ENCODE measurements around the gene IGFL4.
A peak's percentile ranks its signal among the peaks of the same experiment; 100 is the strongest.

IGFL4 gene

DNA sequence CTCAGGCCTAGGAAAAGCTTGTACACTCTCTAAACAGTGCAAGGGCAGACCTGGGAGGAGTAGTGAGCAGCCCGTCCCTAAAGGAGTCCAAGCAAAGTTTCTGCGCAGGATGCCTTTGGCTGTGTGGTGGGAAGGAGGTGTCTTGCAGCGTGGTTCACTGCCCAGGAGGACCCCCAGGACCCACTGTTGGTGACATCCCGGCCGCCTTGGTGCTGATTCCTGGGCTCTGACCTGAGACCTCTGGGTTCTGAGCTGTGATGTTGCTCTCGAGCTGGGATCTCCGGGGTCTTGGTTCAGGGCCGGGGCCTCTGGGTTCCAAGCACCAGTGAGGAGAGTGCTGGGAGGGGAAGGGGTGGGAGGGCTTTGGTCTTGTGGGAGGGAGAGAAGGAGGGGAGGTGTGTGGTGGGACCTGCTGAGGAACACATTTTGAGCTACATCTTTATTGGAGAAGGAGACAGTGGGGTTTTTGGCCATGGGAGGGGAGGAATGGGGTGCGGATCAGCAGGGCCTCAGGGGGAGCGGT lies 22.0 kb downstream of the IGFL4 start:
- DNase-seq: no peak

DNA sequence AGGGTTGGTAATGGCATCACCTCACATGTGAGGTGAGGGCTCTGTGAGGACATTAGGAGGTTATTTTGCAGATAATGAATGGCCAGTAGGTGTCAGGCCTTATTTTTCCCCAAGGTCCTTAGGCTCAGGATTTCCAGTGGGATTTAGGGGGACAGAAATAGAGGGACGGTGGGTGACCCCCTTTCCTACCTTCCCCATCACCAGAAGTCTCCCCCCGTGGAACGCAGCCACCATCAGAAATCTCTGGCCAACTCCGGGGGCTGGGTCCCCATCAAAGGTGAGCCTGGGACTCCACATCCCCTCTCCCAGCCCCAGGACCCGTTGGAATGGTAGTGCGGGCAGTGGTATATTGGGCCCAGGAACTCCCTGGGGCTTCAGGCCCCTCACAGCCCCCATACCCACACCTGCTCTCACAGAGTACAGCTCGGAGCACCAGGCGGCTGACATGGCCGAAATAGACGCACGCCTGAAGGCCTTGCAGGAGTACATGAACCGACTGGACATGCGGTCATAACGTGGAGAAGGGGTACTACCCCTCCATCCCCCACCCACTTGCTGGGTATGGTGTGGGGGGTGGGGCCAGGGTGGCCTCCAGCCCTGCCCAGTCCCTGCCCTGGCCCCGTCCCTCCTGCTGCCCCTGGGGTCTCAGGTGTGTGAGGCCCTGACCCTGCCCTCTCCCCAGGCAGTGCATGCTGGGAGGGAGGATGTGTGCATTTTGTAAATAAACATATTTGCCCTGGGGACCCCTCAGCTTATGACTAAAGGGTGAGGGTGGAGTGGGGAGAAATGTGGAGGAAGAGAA lies 22.7 kb downstream of the IGFL4 start:
- no peak for DNase-seq

DNA sequence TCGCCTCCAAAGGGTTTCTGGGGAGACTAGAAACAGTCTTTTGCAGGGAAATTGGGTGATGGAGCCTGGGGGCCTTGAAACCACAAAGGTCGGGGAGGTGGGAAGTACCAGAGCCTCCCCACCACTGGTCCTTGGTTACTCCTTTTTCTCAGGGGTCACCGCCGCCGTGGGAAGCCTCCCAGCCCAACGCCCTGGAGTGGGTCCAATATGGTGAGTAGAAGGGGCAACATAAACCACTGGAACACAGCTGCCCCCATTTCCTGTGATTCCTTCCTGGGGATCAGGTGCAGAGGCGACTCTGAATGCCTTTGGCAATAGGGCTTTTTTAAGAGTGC lies 23.7 kb downstream of the IGFL4 start:
- DNase-seq: no peak

DNA sequence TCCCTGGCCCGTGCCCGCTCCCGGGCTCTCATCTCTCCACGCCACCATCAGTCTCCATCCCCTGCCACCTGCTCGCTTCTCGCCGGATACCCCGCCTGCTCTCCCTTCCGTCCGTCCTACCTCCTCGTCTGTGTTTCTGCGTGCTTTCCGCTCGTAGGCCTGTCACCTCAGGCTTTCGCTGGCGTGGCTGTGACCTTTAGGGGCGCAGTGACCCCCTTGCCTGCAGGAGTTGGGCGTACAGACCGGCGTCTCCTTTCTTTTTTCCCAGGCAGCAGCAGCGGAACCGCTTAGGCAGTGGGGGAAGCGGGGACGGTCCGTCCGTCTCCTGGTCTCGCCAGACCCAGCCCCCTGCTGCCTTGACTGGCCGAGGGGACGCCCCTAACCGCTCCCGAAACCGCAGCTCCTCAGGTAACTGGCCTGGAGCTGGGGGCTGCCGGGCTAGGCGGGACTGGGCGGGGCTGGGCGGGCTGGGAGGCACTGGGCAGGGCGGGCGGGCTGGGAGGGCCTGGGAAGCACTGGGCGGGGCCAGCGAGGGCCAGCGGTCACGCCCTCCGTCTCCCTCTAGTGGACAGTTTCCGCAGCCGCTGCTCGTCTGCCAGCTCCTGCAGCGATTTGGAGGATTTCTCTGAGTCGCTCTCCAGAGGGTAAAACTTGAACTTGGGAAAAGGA lies 24.2 kb downstream of the IGFL4 start:
- peak; percentile 52 for DNase-seq

DNA sequence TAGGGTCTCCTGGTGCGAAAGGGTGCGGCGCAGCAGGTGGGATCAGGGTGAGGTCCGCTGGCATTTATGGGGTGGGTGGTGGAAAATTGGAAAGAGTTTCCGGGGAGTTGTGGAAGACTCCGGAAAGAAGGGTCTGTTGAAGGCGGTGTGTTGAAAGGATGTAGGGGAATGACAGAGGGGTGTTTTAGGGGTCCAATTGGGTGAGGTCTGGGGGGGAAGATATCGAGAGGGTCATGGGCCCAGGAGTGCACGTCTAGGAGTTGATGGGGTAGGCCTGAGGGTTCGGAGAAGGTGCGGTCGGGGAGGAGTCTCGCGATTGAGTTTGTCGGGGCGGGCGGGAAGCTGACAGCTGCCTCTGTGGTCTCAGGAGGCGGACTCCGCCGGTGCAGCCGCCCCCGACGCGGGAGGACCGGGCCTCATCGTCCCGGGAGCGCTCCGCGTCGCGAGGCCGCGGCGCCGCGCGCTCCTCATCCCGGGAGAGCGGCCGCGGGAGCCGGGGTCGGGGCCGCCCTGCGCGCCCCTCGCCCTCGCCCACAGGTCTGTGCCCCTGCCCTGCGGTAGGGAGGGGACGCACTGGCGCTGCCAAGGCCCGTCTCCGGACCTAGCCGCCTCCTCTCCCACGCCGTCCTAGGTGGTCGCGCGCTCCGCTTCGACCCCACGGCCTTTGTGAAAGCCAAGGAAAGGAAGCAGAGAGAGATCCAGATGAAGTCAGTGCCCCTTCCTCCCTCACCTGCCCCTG lies 24.9 kb downstream of the IGFL4 start:
- DNase-seq: no peak

DNA sequence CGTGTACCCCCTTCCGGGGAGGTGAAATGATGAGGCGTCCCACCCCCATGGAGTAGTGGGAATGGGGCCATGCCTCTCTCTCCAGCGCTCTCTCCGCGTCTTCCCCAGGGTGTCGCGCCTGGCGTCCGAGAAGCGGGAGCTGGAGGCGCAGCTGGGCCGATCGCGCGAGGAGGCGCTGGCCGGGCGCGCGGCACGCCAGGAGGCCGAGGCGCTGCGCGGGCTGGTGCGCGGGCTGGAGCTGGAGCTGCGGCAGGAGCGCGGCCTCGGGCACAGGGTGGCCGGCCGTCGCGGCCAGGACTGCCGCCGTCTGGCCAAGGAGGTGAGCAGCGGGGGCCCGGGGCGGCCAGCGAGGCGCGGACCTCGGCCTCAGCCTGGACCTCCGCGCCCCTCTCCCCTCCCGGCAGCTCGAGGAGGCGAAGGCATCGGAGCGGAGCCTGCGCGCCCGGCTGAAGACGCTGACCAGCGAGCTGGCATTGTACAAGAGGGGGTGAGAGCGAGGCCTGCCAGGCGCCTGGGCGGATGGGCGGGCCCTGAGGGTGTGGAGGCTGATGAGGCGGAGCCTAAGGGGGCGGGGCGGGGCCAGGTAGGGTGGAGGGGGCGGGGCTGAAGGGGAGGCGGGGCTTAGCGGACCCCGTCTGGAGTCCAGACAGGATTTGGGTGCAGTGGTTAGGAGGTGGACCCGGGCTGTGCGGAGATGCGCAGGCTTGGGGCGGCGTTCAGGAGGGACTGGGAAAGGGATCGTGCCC lies 25.7 kb downstream of the IGFL4 start:
- peak; percentile 63 for DNase-seq

DNA sequence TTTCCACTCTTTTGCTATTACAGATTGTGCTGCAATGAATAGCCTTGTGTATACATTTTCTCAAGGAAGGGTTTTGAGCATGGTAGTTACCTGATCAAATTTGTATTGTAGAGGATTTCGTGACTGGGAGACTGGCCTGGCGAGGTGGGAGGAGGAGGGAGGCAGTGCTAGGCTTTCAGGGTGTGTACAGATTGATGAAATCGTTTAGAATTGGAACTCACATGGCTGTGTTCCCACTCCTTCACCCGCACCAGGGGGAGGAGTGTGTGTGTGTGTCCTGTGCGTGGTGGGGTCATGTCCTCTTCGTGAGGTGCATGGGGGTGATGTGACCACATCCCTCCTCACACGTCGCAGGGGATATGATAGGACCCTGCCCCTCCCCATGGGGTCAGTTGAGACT lies 26.3 kb downstream of the IGFL4 start:
- DNase-seq: no peak

DNA sequence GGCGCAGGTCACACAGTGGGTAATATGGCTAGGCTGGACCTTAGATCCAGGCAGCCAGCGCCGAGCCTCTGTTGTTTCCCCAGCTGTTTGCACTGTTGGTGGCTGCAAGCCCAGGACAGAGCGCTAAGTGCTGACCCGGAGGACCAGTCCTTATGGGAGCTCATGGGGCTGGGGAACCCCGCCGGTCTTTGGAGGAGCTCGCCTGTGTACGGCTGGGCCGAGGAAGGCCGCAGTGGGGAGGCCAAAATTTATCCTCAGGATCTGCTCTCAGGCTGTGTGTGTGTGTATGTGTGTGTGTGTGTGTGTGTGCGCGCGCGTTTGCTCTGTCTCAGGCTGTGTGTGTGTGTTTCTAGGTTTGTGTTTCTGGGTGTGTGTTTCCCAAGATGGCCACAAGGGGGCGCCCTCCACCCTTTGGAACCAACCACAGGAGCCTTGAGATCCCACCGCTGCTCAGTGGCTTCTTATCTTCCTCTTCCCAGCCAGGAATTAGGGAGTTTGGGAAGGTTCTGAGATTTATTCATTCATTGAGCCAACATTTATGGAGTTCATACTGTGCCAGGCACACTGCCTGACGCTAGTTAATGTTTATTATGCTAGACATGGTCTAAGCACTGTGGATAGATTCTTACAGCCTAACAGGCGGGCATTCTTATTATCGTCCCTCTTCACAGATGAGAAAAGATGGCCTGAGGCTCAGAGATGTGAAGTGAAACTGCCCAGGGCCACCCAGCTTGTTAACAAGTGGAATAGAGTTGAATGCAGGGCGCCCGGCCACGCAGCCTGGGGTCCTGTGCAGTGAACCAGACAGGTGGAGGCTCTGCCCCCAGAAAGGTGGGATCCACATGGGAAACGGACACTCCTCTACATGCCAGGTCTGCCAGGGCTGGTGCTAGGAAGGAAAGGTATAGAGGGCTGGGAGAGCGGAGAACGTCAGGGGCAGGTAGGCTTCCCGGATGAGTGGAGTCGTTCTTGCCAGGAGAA lies 31.0 kb downstream of the IGFL4 start:
- peak; percentile 16 for DNase-seq

DNA sequence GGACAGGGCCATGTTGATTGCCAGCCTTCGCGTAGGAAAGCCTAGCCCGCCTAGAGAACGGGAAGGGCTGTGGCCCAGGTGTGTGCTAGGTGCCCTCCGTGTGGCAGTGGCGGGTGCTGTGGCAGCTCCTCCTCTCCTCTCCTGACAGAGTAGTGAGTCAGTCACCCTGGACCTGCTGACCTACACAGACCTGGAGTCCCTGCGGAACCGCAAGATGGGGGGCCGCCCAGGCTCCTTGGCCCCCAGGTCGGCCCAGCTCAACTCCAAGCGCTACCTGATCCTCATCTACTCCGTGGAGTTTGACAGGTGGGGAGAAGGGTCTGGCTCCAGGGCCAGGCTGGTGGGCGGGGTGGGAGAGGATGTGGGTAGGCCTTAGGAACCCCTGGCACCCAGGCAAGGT lies 34.4 kb downstream of the IGFL4 start:
- no peak for DNase-seq

DNA sequence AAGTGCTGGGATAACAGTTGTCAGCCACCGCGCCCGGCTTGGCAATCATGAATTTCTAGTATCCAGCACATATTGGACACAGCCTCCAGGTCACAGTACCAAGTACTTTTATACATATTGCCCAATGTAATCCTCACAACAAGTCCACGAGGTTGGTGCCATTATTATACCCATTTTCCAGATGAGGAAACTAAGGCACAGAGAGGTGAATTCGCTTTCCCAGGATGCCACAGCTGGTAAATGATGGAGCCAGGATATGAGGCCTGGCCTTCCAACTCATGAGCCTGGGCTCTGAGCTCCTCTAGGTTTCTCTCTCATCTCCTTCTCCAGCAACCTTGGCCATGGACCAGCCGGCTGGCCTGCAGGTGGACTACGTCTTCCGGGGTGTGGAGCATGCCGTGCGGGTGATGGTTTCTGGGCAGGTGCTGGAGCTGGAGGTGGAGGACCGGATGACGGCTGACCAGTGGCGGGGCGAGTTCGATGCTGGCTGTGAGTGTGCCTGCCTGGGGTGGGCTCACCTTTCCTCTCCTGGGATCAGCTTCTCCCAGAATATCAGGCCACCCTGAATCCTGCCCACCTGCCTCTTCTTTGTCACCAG lies 38.0 kb downstream of the IGFL4 start:
- no peak for DNase-seq

DNA sequence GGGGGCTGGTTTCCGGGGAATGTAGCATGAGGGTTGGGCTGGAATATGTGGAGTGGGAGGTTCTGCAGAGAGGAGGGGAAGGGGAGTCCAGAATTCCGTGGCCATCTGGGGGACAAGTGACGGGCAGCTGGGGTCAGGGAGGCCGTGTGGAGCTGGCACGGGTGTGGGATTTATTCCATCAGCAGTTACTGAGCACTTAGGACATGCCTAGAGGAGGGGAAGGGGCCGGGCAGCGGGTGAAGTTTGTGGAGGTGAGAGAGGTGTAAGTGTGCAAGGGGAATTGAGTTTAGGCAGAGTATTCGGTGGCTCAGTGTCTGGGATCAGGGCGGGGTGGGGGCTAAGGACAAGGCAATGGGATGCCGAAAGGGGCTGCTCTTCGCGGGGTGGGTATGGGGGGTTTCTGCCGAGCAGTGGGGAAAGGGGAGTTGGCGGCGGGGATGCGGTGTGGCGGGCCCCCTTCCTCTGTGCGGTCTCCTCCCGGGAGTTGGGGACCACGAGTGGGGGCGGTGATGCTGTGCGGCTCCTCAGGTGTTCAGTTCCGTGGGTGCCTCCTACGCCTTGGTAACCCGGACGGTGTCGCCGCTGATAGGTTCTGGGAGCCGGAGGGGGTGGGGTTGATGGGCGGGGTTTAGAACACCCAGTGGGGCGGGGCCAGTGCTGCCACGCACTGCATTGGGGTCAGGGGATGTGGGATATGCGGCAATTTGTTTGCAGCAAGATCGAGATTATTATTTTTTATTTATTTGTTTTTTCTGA lies 40.1 kb downstream of the IGFL4 start:
- DNase-seq: no peak

DNA sequence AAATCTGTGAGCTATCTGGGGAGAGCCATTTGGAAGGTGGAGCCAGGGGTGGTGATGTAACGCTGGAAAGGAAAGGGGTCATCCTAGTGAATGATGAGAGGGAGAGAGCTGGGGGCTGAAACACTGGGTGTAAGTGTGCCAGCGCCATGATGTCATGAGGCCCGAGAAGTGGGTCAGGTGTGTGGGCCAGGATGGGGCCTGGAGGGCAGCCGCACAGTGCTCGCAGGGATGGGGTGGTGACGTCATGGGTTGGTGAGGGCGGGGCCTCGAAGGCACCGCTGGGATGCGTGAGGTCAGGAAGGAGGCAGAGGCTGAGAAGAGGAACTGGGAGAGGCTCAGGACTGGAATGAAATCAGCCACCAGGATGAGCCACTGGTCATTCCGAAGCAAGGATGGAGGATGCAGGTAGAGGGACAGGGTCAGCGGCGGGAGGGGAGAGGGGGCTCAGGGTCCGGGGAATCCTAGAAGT lies 41.1 kb downstream of the IGFL4 start:
- DNase-seq: no peak

DNA sequence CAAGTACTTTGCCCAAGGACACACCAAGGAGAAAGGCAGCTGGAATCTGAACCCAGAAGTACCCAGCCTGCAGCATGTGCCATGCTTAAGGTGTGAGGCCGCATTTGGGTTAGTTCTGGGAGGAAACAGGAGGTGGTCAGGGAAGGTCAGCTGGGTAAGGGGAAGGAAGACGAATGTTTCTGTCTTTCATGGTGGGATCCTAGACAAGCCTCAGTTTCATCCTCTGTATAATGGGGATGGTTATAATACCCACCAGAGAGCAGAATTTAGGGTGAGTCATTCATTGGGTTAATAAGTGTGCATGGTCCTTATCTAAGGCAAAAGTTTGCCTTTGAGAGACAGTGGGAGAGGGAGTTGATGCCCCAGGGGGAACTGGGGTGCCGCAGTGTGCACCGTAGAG lies 42.0 kb downstream of the IGFL4 start:
- DNase-seq: no peak

DNA sequence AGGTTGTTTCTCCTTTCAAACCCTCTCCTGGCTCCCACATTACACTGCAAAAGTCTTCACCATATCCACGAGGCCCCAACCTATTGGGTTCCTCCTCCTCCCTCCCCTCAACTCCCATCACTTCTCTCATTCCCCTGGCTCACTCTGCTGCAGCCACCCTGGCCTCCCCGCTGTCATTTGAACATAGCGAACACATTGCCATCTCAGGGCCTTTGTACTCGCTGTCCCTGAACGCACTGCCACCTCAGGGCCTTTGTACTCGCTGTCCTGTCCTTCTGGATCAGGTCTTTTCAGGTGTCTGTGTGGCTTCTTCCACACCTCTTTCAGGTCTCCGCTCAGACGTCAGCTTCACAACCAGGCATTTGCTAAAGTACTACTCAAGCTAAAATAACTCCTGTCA lies 43.9 kb downstream of the IGFL4 start:
- DNase-seq: no peak

DNA sequence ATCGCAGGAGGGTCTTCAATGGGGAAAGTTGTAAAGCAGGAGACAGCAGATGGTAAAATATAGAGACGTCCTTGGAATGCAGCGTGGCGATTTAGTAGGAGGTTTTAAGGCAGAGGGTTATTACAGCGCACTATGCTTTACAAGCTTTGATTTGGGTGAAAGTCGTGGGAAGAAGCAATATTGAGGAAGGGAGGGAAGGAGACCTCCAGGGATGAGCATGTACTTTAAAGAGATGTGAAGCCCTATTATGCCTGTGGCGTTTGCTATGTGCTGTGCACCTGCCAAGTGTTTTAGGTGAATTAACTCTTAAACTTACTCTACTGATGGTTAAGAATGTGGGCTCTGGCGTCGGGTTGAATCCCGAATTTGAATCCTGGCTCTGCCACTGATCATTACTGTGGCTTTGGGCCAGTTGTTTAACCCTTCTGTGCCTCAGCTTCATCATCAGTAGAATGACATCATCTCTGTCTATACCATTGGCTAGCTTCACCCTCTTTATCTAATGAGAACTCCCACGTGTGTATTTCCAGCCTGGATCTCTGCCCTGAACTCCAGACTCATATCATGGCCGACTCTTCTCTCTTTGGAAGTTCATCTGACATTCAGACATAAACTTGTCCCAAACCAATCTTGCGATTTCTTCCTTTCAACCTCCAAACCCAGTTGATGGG lies 45.0 kb downstream of the IGFL4 start:
- no peak for DNase-seq

DNA sequence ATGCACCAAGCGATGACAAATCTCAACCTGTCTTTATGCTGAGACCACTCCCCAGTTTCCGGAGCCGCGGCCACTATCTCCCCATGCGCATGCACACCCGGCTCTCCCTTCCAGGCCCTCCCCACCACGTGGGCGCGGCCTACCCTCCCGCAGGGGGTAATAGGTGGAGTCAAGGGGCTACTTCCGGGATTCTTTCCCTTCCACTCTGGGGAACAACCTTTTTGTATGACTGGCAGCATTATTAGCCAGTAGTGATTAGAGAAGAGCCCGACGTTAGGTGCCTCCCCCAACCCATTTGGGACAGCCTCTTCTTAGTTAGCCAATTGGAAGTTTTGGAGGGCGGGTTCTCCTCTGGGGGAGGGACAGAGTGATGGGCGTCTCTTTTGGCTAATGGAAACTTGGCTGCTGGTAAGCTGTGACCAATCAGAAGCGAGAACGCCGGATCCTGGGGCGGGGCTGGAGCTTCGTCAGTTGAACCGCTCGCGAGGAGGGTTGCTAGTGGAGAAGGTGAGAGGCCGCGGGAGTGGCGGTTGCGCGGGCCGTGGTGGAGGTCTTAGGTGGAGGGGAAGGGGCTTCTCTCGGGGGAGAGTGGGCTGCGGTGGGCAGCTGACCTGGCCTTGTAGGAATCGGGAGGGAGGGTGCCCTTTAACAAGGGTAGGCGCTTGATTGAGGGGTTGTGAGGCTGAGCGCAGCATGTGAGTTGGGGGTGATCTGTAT lies 45.6 kb downstream of the IGFL4 start, which contains the start of gene CCDC61:
CCDC61 (plus strand) TSS at position 470 of the 717 bp plus-strand sequence. CDS start 7,552 bp downstream, outside the sequence.
- DNase-seq: peak; percentile 99

DNA sequence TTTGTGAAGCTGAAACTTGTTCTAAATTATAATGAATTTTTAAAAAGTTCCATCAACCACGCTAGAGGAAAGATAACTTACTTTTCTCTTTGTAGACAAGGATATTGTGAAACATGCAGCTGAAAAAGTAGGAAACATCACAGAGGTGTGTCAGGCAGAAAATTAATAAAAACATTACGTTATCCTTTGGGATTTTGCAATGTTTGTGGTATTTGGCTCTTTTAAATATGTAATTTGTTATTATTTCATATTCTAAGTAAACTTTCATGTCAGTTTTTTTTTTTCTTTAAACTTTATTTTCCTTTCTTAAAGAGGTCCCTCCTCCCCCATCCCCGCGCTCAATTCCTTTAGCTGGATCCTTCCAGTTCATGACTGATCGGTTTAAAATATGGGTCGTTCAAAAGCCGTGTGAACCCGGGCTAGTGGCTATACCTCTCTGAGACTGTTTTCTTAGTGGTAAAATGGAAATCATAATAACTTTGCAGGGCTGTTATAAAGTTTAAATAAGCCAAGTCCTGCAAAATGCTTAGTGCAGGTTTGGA lies 46.3 kb downstream of the IGFL4 start:
- no peak for DNase-seq

DNA sequence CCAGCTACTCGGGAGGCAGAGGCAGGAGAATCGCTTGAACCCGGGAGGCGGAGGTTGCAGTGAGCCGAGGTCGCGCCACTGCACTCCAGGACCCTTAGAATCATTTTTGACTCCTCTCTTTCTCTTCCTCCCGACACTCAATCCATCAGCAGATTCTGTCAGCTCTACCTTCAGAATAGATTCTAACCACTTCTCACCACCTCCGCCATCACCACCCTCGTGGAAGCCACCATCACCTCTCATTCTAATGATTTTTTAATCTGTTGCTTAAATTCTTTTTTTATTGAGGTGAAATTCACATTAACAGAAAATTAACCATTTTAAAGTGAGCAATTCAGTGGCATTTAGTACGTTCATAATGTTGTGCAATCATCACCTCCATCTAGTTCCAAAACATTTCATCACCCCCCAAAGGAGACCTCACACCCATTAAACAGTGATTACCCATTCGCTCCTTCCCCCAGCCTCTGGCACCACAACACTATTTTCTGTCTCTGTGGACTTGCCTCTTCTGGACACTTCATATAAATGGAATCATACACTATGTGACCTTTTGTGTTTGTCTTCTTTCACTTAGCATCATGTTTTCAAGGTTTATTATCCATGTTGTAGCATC lies 50.6 kb downstream of the IGFL4 start:
- no peak for DNase-seq

Data from NCI-H1092 (cell line).